Transverse colon (tissue), 4 donors: ENCODE data around the gene PARP1. TPM values are rescaled to one million over a fixed set of nuclear protein-coding genes. Genes with fewer than 3 reads are reported as not detected.

Experiments
- DNase-seq: peaks from one replicate; pipeline ENCODE4 v3.0.0-alpha.2; 2019
- H3K27ac ChIP-seq, 4 donors: fragments of 200-600 bp; sonication (generic); 2 replicates each; pipeline ENCODE4 v1.5.1; 2016 to 2018; ENCODE audit warnings: inconsistent platforms in 4 of 4
- H3K27me3 ChIP-seq: fragments of 200-600 bp; sonication (generic); 2 replicates; pipeline ENCODE4 v1.5.1; 2017; ENCODE audit warnings: inconsistent platforms
- H3K36me3 ChIP-seq, 4 donors: fragments of 200-600 bp; sonication (generic); 2 replicates each; pipeline ENCODE4 v1.5.1; 2017 to 2019; ENCODE audit warnings: inconsistent platforms in 4 of 4
- H3K4me1 ChIP-seq, 4 donors: fragments of 200-600 bp; sonication (generic); 2 replicates each; pipeline ENCODE4 v1.5.1; 2017 to 2020; ENCODE audit warnings: inconsistent platforms in 4 of 4
- H3K4me3 ChIP-seq, 4 donors: fragments of 200-600 bp; sonication (generic); 1 replicate in 1 of 4; 2 replicates in 3 of 4; pipeline versions ENCODE4 v1.5.1 to v1.6.1; 2017 to 2019; ENCODE audit warnings: inconsistent platforms in 4 of 4
- H3K9me3 ChIP-seq, 2 donors: fragments of 200-600 bp; sonication (generic); 2 replicates each; pipeline ENCODE4 v1.5.1; 2017 to 2019; ENCODE audit warnings: inconsistent platforms in 2 of 2
- EP300 ChIP-seq: sonication (generic); formaldehyde crosslinking; IDR thresholded peaks from one replicate; pipeline ENCODE4 v1.6.1; 2017; ENCODE audit warnings: antibody characterized with exemption, low read depth
- POLR2A ChIP-seq: fragments of 450-650 bp; IDR thresholded peaks from one replicate; pipeline ENCODE4 v1.6.1; 2016; ENCODE audit warnings: antibody characterized with exemption, mild to moderate bottlenecking, moderate library complexity
- POLR2AphosphoS5 ChIP-seq, 3 donors: sonication (generic); formaldehyde crosslinking; IDR thresholded peaks; one replicate each; pipeline ENCODE4 v1.6.1; 2016; ENCODE audit warnings: antibody characterized with exemption in 3 of 3
- WGBS, 2 donors: methylation state at CpG; one replicate each; pipeline ENCODE4 v1.1.5; 2018; ENCODE audit warnings: low coverage in 1 of 2; 5-methylcytosine and 5-hydroxymethylcytosine counted together
- in situ Hi-C, 4 donors: fragments of 200-750 bp; cut with MboI; loops; one replicate each; pipeline versions ENCODE4 v1.15.0 to v1.15.1; 2017; ENCODE audit warnings: low sequenced_read_pairs in 3 of 4, low pct_ligation_motif_present in 1 of 4, low pct_unique_long_range_greater_than_20kb in 1 of 4
- intact Hi-C: fragments of 100-400 bp; cut with DNase I; formaldehyde crosslinking; loops from one replicate; pipeline ENCODE4 v1.15.1; 2023; ENCODE audit warnings: low total_unique reads
- total RNA-seq, 4 donors: library from RNA; depleted of rRNA; stranded (reverse); fragments of >200 nt; gene quantifications; one replicate each; pipeline ENCODE4 v1.1.0, GENCODE V29; 2016
- TF ChIP-seq, protein P1 (sequence below), 5 experiments: fragments of 200-600 bp in 3 of 5; fragments of 450-650 bp in 2 of 5; sonication (generic) in 3 of 5; IDR thresholded peaks; 1 replicate in 2 of 5; 2 replicates in 3 of 5; pipeline ENCODE4 v1.5.1; 2016 to 2017; ENCODE audit warnings: antibody characterized with exemption in 5 of 5, inconsistent platforms in 3 of 5, mild to moderate bottlenecking in 2 of 5, moderate library complexity in 1 of 5

PARP1 gene
- total RNA-seq, 4 donors from 2014 or later, result 23.2 to 74.4 (median 38.0) TPM

DNA sequence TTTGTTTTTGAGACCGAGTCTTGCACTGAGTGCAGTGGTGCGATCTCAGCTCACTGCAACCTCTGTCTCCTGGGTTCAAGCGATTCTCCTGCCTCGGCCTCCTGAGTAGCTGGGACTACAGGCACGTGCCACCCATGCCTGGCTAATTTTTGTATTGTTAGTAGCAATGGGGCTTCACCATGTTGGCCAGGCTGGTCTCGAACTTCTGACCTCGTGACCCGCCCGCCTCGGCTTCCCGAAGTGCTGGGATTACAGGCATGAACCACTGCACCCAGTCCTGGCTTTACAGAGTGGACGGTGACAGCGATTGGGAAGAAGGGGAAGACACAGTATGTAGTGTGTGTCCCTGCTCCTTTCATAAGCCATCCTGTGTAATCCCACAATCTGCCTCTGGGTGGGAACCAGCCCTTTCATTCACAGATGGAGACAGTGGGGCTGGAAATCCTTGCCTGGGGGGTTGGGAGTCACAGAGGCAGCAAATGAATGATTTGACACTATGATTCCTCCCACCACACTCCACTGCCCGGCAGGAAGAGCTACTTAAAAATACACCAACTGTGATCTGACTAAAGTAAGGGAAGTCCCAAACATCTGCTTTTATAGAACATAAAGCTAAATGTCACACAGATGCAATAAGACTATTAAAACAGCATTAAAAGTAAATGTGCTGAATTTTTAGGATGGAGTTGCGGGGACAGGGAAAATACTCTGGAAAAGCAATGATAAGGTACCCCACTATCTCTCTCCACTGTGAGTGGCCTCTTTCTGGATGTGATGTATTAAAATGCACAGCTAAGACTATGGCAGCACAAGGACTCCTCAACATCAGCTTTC, 4.5 kb downstream of the PARP1 start:
- 76% methylated on average over 15 of the region's 15 CpGs; no CpG with 5 or more reads in 1 of the 2 donors for WGBS, 2 donors
- TF ChIP-seq, protein P1, sequence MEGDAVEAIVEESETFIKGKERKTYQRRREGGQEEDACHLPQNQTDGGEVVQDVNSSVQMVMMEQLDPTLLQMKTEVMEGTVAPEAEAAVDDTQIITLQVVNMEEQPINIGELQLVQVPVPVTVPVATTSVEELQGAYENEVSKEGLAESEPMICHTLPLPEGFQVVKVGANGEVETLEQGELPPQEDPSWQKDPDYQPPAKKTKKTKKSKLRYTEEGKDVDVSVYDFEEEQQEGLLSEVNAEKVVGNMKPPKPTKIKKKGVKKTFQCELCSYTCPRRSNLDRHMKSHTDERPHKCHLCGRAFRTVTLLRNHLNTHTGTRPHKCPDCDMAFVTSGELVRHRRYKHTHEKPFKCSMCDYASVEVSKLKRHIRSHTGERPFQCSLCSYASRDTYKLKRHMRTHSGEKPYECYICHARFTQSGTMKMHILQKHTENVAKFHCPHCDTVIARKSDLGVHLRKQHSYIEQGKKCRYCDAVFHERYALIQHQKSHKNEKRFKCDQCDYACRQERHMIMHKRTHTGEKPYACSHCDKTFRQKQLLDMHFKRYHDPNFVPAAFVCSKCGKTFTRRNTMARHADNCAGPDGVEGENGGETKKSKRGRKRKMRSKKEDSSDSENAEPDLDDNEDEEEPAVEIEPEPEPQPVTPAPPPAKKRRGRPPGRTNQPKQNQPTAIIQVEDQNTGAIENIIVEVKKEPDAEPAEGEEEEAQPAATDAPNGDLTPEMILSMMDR (IDR thresholded peaks at IDR 0.05), result no peak
- TF ChIP-seq EP300 (no peak), POLR2A (no peak), POLR2AphosphoS5 (IDR thresholded peaks at IDR 0.05) (no peak)
- intact Hi-C loops (no loop called here), in situ Hi-C loops (loop anchor here in 3 of 4 donors (25.0 kb wide), 2 partner anchors 209 to 434 kb away; no protein-coding TSS in a partner anchor)
- Histone ChIP-seq H3K36me3 (peaks cover 0 to 12% (median 4%) of the 10 kb centered on the region in 4 donors), H3K27ac (peak overlapping the region in 2 of 4 donors; percentile 34 to 66), H3K27me3 (no peaks in the 10 kb centered on the region), H3K4me1 (peaks cover 17 to 67% (median 40%) of the 10 kb centered on the region in 4 donors), H3K4me3 (no peak overlapping the region), H3K9me3 (no peaks in the 10 kb centered on the region)
- no peak for DNase-seq

DNA sequence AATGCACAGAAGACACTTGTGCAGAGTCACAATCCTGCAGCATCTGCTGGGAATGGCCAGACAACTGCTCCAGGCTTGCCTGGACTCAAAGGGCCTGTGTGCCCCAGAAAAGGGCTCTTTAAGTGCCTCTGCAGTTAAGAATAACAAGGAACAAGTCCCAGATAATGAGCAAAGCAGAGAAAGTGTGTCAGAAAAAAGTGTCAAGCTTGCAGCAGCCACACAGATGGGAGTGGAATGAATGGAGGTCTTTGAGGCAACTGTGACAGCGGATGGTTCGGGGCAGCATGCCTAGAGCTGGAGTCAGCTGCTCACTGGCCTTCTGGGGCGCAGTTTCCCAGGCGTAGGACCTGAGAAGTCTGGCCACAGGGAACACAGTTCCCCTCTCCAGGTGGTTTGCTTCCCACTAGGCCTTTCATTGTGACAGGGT, 5.1 kb downstream of the PARP1 start:
- Histone ChIP-seq H3K4me1 (peaks cover 17 to 67% (median 40%) of the 10 kb centered on the region in 4 donors), H3K27me3 (no peaks in the 10 kb centered on the region), H3K9me3 (no peaks in the 10 kb centered on the region), H3K27ac (peak overlapping the region in 1 of 4 donors; percentile 66), H3K36me3 (peaks cover 0 to 12% (median 4%) of the 10 kb centered on the region in 4 donors), H3K4me3 (no peak overlapping the region)
- 97% methylated on average over 4 of the region's 4 CpGs; no CpG with 5 or more reads in 1 of the 2 donors for WGBS, 2 donors
- TF ChIP-seq POLR2A (no peak), POLR2AphosphoS5 (IDR thresholded peaks at IDR 0.05) (no peak), EP300 (no peak)
- TF ChIP-seq, protein P1 (IDR thresholded peaks at IDR 0.05), result no peak
- in situ Hi-C loops (loop anchor here in 3 of 4 donors (25.0 kb wide), 2 partner anchors 210 to 435 kb away; no protein-coding TSS in a partner anchor), intact Hi-C loops (no loop called here)
- no peak for DNase-seq

DNA sequence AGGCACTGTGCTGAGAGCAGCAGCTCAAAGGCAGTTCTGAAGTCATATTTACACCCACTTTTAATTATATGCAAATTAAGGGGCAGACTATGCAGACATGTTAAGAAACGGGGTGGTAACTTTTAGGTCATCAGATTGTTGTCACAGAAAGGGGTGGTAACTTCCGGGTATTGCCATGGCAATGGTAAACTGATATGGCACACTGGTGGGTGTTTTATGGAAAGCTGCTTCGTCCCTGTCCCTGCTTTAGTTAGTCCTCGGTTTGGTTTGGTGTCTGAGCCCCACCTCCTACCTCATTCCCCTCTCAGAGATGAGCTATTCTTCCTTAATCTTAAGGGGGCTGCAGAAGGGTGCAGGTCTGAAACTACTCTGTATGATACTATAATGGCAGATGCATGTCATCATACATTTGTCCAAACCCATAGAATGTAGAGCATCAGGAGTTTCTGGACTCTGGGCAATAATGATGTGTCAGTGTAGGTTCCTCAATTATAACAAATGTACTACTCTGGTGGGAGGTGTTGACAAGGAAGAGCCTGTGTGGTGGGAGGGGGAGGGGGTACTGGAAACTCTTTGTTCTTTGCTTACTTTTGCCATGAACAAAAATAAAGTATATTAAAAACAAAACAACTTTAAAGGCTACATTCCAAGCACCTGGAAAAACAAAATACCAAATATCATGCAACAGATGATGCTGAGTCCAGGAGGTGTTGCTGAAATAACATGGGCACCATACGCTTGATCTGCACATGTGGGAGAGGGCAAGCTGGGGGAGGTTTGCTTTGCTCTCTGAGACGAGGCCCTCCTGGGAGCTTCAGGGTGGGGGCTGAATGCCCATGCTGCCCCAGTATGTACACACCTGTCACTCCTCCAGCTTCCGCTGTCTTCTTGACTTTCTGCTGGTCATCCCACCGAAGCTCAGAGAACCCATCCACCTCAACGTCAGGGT, 6.3 kb downstream of the PARP1 start:
- peaks cover 0 to 12% (median 4%) of the 10 kb centered on the region in 4 donors for H3K36me3 ChIP-seq
- H3K4me1 ChIP-seq, result peaks cover 11 to 61% (median 38%) of the 10 kb centered on the region in 4 donors
- no peak for DNase-seq
- H3K4me3 ChIP-seq, result no peak overlapping the region
- intact Hi-C loops (no loop called here), in situ Hi-C loops (loop anchor here in 3 of 4 donors (25.0 kb wide), 2 partner anchors 211 to 436 kb away; no protein-coding TSS in a partner anchor)
- TF ChIP-seq EP300 (no peak), POLR2AphosphoS5 (IDR thresholded peaks at IDR 0.05) (no peak), POLR2A (no peak)
- TF ChIP-seq, protein P1 (IDR thresholded peaks at IDR 0.05), result no peak
- 76 to 80% methylated on average over 5 to 9 of the region's 9 CpGs for WGBS, 2 donors
- H3K27ac ChIP-seq, result peak overlapping the region; percentile 25 to 67 (median 64)
- no peaks in the 10 kb centered on the region for H3K27me3 ChIP-seq
- H3K9me3 ChIP-seq, result no peaks in the 10 kb centered on the region
